K562 (cell line): ENCODE data around the gene MCMBP. TPM values are rescaled to one million over a fixed set of nuclear protein-coding genes. Genes with fewer than 3 reads are reported as not detected.

ENCODE experiments used
- ATAC-seq: fragments of 200-7000 bp; cut with Tn5 transposase; 3 replicates; pipeline ENCODE4 v1.9.1; 2020; ENCODE audit warnings: moderate library complexity
- BruUV-seq: library from RNA; stranded (reverse); fragments of 400-500 nt; replicated peaks from 2 replicates; lab custom pipeline; 2021; lab: Mats Ljungman, UMichigan
- CTCF ChIA-PET: fragments of 300-600 bp; formaldehyde crosslinking; extraction: SDS; loops from one replicate; lab custom pipeline; 2021; ENCODE audit warnings: low intra/inter-chr PET ratio; lab: Yijun Ruan, JAX
- POLR2A ChIA-PET: fragments of 300-600, 350-650 bp; sonication (Branson Sonifier 250); formaldehyde crosslinking; extraction: SDS; loops from one replicate; lab custom pipeline; 2021; ENCODE audit warnings: antibody characterized with exemption, inconsistent platforms; lab: Yijun Ruan, JAX
- DNase-seq, 4 experiments: peaks; one replicate each; pipeline versions ENCODE4 v3.0.0 to v3.0.0-alpha.2; 2011 to 2018; ENCODE audit warnings: low spot score in 3 of 4, mixed read lengths in 3 of 4; ENCODE audit errors: extremely low read depth in 1 of 4
- FAIRE-seq: peaks from 2 replicates; lab custom pipeline; 2011; peaks lifted over from hg19 to GRCh38; lab: Jason Lieb, UNC
- H2AFZ ChIP-seq: 2 replicates; pipeline ENCODE4 v1.6.0; 2011; ENCODE audit warnings: low read depth, low read length, control low read depth, inconsistent platforms
- H3K27ac ChIP-seq: fragments of 200-600 bp; 3 replicates; pipeline ENCODE4 v1.8.0; 2011; ENCODE audit warnings: low read depth, mild to moderate bottlenecking, control low read depth, inconsistent platforms, low read length, moderate library complexity, mixed read lengths; ENCODE audit errors: extremely low read depth
- H3K27me3 ChIP-seq, 2 experiments: fragments of 300-600 bp in 1 of 2; 2 replicates in 1 of 2; 3 replicates in 1 of 2; pipeline versions ENCODE4 v1.6.0 to v1.8.0; 2011; ENCODE audit warnings: inconsistent platforms in 2 of 2, low read length in 2 of 2, mild to moderate bottlenecking in 1 of 2, mixed read lengths in 1 of 2, moderate library complexity in 1 of 2; ENCODE audit not compliant: control insufficient read depth in 2 of 2, insufficient read depth in 2 of 2
- H3K36me3 ChIP-seq: fragments of 300-600 bp; 3 replicates; pipeline ENCODE4 v1.8.0; 2011; ENCODE audit warnings: mild to moderate bottlenecking, low read length, inconsistent platforms; ENCODE audit not compliant: control insufficient read depth, insufficient read depth
- H3K4me1 ChIP-seq, 2 experiments: fragments of 200-600 bp in 1 of 2; replicated peaks in 1 of 2; 2 replicates in 1 of 2; 3 replicates in 1 of 2; pipeline versions ENCODE4 v1.5.1 to v1.8.0; 2011; ENCODE audit warnings: inconsistent platforms in 2 of 2, low read length in 2 of 2, mild to moderate bottlenecking in 1 of 2, mixed read lengths in 1 of 2, moderate library complexity in 1 of 2; ENCODE audit not compliant: control insufficient read depth in 2 of 2, insufficient read depth in 2 of 2
- H3K4me2 ChIP-seq: 2 replicates; pipeline ENCODE4 v1.6.1; 2011; ENCODE audit warnings: low read length, control low read depth, inconsistent platforms, mixed read lengths; ENCODE audit not compliant: insufficient read depth
- H3K4me3 ChIP-seq: fragments of 200-600 bp; sonication (generic), shearing (Covaris generic); 2 replicates; pipeline ENCODE4 v1.5.1; 2016; ENCODE audit warnings: control low read depth, inconsistent platforms
- H3K79me2 ChIP-seq: fragments of 200-600 bp; 3 replicates; pipeline ENCODE4 v1.8.0; 2011; ENCODE audit warnings: low read length, inconsistent platforms; ENCODE audit not compliant: control insufficient read depth, insufficient read depth
- H3K9ac ChIP-seq, 2 experiments: 2 replicates each; pipeline versions ENCODE4 v1.6.0 to v1.6.1; 2011; ENCODE audit warnings: low read depth in 2 of 2, low read length in 2 of 2, control low read depth in 1 of 2, inconsistent platforms in 1 of 2, mild to moderate bottlenecking in 1 of 2, mixed read lengths in 1 of 2; ENCODE audit not compliant: insufficient read depth in 1 of 2
- H3K9me1 ChIP-seq: one replicate; pipeline ENCODE4 v1.6.0; 2011; ENCODE audit warnings: inconsistent platforms, mild to moderate bottlenecking, low read length, moderate library complexity; ENCODE audit not compliant: control insufficient read depth, insufficient read depth
- H3K9me3 ChIP-seq: replicated peaks from 2 replicates; pipeline ENCODE4 v1.5.1; 2011; ENCODE audit warnings: low read depth, low read length, inconsistent platforms; ENCODE audit not compliant: control insufficient read depth, insufficient read depth
- H4K20me1 ChIP-seq: replicated peaks from 2 replicates; pipeline ENCODE4 v1.6.1; 2011; ENCODE audit warnings: low read length, inconsistent platforms, mixed read lengths; ENCODE audit not compliant: control insufficient read depth, insufficient read depth
- FOXA3 ChIP-seq, 2 experiments: fragments of 450-650 bp in 1 of 2; sonication (generic) in 1 of 2; formaldehyde crosslinking; IDR thresholded peaks in 1 of 2; conservative IDR thresholded peaks in 1 of 2; 2 replicates each; pipeline versions ENCODE4 v1.4.0 to v1.8.0; 2020 to 2022; ENCODE audit warnings: mild to moderate bottlenecking in 2 of 2, missing genetic modification reagents in 1 of 2
- KHSRP ChIP-seq: fragments of 450-650 bp; IDR thresholded peaks from 2 replicates; pipeline ENCODE4 v1.6.1; 2017
- MXD1 ChIP-seq: fragments of 250-450 bp; sonication (Bioruptor Pico); IDR thresholded peaks from 2 replicates; pipeline ENCODE4 v1.8.0; 2021; ENCODE audit warnings: borderline replicate concordance, mild to moderate bottlenecking, moderate library complexity; ENCODE audit not compliant: poor library complexity, severe bottlenecking
- NCOA6 ChIP-seq: fragments of 450-650 bp; IDR thresholded peaks from 2 replicates; pipeline ENCODE4 v1.6.1; 2017; ENCODE audit warnings: mild to moderate bottlenecking
- PHF21A ChIP-seq: fragments of 450-650 bp; IDR thresholded peaks from 2 replicates; pipeline ENCODE4 v1.6.1; 2017; ENCODE audit warnings: low read depth, borderline replicate concordance
- PTTG1 ChIP-seq: fragments of 450-650 bp; IDR thresholded peaks from 2 replicates; pipeline ENCODE4 v1.6.1; 2016; ENCODE audit warnings: low read depth, mild to moderate bottlenecking, missing genetic modification characterization, missing compliant biosample characterization
- RBM15 ChIP-seq: fragments of 200-400 bp; formaldehyde crosslinking; IDR thresholded peaks from 2 replicates; pipeline ENCODE4 v1.6.1; 2018; ENCODE audit warnings: mild to moderate bottlenecking, low read length, moderate library complexity; ENCODE audit not compliant: insufficient read depth
- SMAD3 ChIP-seq: fragments of 450-650 bp; formaldehyde crosslinking; conservative IDR thresholded peaks from 2 replicates; pipeline ENCODE4 v1.4.0; 2020; ENCODE audit warnings: mild to moderate bottlenecking
- SRF ChIP-seq, 2 experiments: fragments of 250-450, 450-650 bp in 1 of 2; sonication (Bioruptor Pico) in 1 of 2; sonication (generic) in 1 of 2; formaldehyde crosslinking; IDR thresholded peaks; 2 replicates each; pipeline versions ENCODE4 v1.5.0 to v1.5.1; 2020 to 2022; ENCODE audit warnings: mild to moderate bottlenecking in 1 of 2, missing genetic modification reagents in 1 of 2
- XRCC4 ChIP-seq: IDR thresholded peaks from one replicate; pipeline ENCODE4 v1.6.1; 2011; ENCODE audit not compliant: insufficient read depth, insufficient read length; ENCODE audit errors: extremely low read depth
- ZNF507 ChIP-seq: conservative IDR thresholded peaks from 2 replicates; pipeline ENCODE4 v1.6.1; 2017; ENCODE audit warnings: missing genetic modification characterization, missing compliant biosample characterization
- WGBS: fragments of 100-300 bp; shearing (Covaris generic); methylation state at CpG from one replicate; pipeline ENCODE4 v1.1.6; 2016; ENCODE audit warnings: low coverage, mixed read lengths; ENCODE audit not compliant: insufficient coverage; ENCODE audit errors: missing lambda C conversion rate; 5-methylcytosine and 5-hydroxymethylcytosine counted together
- in situ Hi-C: fragments of 300-500 bp; cut with MboI; formaldehyde crosslinking; loops from 4 replicates; pipeline ENCODE4 v1.15.0; 2018; ENCODE audit warnings: inconsistent platforms, mixed read lengths
- intact Hi-C: fragments of 100-400 bp; cut with micrococcal nuclease; formaldehyde crosslinking; loops from 2 replicates; pipeline ENCODE4 v1.14.2; 2022
- polyA plus RNA-seq, 8 experiments: library from polyadenylated mRNA; depleted of rRNA in 4 of 8; stranded (reverse) in 5 of 8; unstranded in 3 of 8; fragments of >200 nt; fragmentation: Nextera tagmentation in 2 of 8; fragmentation: Illumina TruSeq in 1 of 8; extraction: Ambion mirVana in 2 of 8; extraction: Trizol in 1 of 8; gene quantifications; 2 replicates each; pipeline versions ENCODE4 v1.2.1 to v1.2.3, GENCODE V29; 2011 to 2014; ENCODE audit warnings: inconsistent platforms in 1 of 8, missing spikeins in 1 of 8
- total RNA-seq, 7 experiments: library from RNA; depleted of rRNA in 6 of 7; stranded (reverse); fragments of >200 nt in 6 of 7; fragmentation: Illumina TruSeq in 2 of 7; extraction: Trizol in 2 of 7; gene quantifications; 2 replicates each; pipeline versions ENCODE4 v1.2.1 to v1.2.3, GENCODE V29; 2011 to 2021; ENCODE audit warnings: low replicate concordance in 1 of 7
- TF ChIP-seq, protein P1 (sequence below): fragments of 450-650 bp; formaldehyde crosslinking; IDR thresholded peaks from 2 replicates; pipeline ENCODE4 v1.4.0; 2022; ENCODE audit warnings: mild to moderate bottlenecking, moderate library complexity
- TF ChIP-seq, protein P2 (sequence below): fragments of 450-650 bp; IDR thresholded peaks from 2 replicates; pipeline ENCODE4 v1.6.1; 2016; ENCODE audit warnings: low read depth, mild to moderate bottlenecking, moderate library complexity

MCMBP gene
- total and polyA plus RNA-seq, 9 of the 15 experiments (the other 6 are each of a cell fraction or from before 2014, with no cell fraction given) = 11.2 to 74.3 (median 50.5) TPM

DNA sequence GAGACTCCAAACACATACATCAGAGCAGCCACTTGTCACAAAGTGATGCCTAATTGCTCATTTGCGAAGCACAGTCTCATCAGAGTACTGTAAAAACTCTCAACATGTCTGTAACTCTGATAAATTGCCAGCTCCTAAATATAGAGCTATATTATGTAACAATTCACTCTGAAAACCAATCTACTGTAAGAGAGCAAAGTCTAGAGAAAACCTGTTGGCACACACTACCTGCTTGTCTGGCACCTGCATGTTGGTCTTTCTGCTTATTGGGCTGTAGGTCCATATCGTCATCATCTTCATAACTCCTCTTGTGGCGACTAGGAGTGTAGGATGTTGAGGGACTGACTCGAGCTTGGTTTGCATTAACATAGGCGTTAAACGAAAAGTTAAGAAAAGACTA, 19.8 kb downstream of the MCMBP start:
- no peak overlapping the region for H3K4me2 ChIP-seq
- no peaks in the 10 kb centered on the region for H4K20me1 ChIP-seq
- no peak overlapping the region for H2AFZ ChIP-seq
- CTCF ChIA-PET = no interaction called here
- in situ Hi-C loops = loop anchor here (5.0 kb wide), 1 partner anchor 101 kb away; no protein-coding TSS in a partner anchor
- DNase-seq (no peak), FAIRE-seq (no peak), ATAC-seq (no peak)
- POLR2A ChIA-PET = no interaction called here
- no peak overlapping the region for H3K4me3 ChIP-seq
- 89% methylated on average over 6 of the region's 6 CpGs for WGBS
- H3K4me1 ChIP-seq = no peaks in the 10 kb centered on the region
- peaks cover 3% of the 10 kb centered on the region; the same call in 1 of the 3 replicates for H3K79me2 ChIP-seq
- intact Hi-C loops = no loop called here
- TF ChIP-seq, protein P1, sequence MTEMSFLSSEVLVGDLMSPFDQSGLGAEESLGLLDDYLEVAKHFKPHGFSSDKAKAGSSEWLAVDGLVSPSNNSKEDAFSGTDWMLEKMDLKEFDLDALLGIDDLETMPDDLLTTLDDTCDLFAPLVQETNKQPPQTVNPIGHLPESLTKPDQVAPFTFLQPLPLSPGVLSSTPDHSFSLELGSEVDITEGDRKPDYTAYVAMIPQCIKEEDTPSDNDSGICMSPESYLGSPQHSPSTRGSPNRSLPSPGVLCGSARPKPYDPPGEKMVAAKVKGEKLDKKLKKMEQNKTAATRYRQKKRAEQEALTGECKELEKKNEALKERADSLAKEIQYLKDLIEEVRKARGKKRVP (CRISPR knock-in tag) = no peak
- no peak for TF ChIP-seq ZNF507 (tag)
- TF ChIP-seq MXD1 (CRISPR knock-in tag) = no peak
- no peak for TF ChIP-seq PTTG1
- TF ChIP-seq PHF21A = no peak
- TF ChIP-seq SMAD3 (CRISPR knock-in tag) = no peak
- TF ChIP-seq NCOA6 = no peak
- no peak for TF ChIP-seq RBM15
- TF ChIP-seq XRCC4 = no peak
- TF ChIP-seq FOXA3 (CRISPR knock-in tag; conservative IDR thresholded peaks at IDR 0.05 in 1 of 2, IDR thresholded peaks at IDR 0.05 in 1 of 2) = no peak
- TF ChIP-seq, protein P2, sequence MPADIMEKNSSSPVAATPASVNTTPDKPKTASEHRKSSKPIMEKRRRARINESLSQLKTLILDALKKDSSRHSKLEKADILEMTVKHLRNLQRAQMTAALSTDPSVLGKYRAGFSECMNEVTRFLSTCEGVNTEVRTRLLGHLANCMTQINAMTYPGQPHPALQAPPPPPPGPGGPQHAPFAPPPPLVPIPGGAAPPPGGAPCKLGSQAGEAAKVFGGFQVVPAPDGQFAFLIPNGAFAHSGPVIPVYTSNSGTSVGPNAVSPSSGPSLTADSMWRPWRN = no peak
- TF ChIP-seq KHSRP = no peak
- TF ChIP-seq SRF (CRISPR knock-in tag; IDR thresholded peaks at IDR 0.05) = no peak
- H3K9me1 ChIP-seq = no peaks in the 10 kb centered on the region
- no peak overlapping the region for H3K27ac ChIP-seq
- no peaks in the 10 kb centered on the region for H3K9me3 ChIP-seq
- no TSS peak for BruUV-seq
- peaks cover 72% of the 10 kb centered on the region for H3K36me3 ChIP-seq
- H3K9ac ChIP-seq = no peak overlapping the region
- H3K27me3 ChIP-seq = no peaks in the 10 kb centered on the region
